ENCODE results near the gene RRP1B. TPM values are rescaled to one million over a fixed set of nuclear protein-coding genes. Genes with fewer than 3 reads are reported as not detected.

Gene RRP1B
- total and polyA plus RNA-seq, 2 donors (not counting 1 experiment from before 2014, with no cell fraction given), result 11.7 to 20.3 TPM

- no peaks in the 10 kb centered on the region for H3K27me3 ChIP-seq (ENCODE audit: control insufficient read depth, insufficient read depth, low read length)
- H3K36me3 ChIP-seq (ENCODE audit: control insufficient read depth, insufficient read depth, low read length), result peaks cover 23% of the 10 kb centered on the region
- no peak for TF ChIP-seq CTCF (conservative IDR thresholded peaks at IDR 0.05 in 1 of 2, IDR thresholded peaks at IDR 0.05 in 1 of 2; ENCODE audit: low read depth in 1 of 2, low read length in 2 of 2)
- no peak for TF ChIP-seq EZH2 (IDR thresholded peaks at IDR 0.05; ENCODE audit: low read length, missing control alignments)
- H2AFZ ChIP-seq (ENCODE audit: low read length), result no peak overlapping the region
- no peaks in the 10 kb centered on the region for H3K4me1 ChIP-seq (ENCODE audit: control insufficient read depth, extremely low read depth, insufficient read depth, low read length)
- H3K4me2 ChIP-seq (ENCODE audit: extremely low read depth, insufficient read depth, low read length), result no peak overlapping the region
- no peak overlapping the region for H3K9ac ChIP-seq (ENCODE audit: insufficient read depth, low read length)
- no peaks in the 10 kb centered on the region for H4K20me1 ChIP-seq (ENCODE audit: control insufficient read depth, extremely low read depth, insufficient read depth, low read length)
- DNase-seq (ENCODE audit: low read depth in 2 of 2), result no peak
- H3K79me2 ChIP-seq (ENCODE audit: control insufficient read depth, insufficient read depth, low read length), result no peaks in the 10 kb centered on the region
- no peak overlapping the region for H3K4me3 ChIP-seq (replicated peaks in 1 of 4; ENCODE audit: control extremely low read depth in 1 of 4, insufficient read depth in 1 of 4, low read depth in 3 of 4, low read length in 4 of 4)
- no peaks in the 10 kb centered on the region for H3K9me3 ChIP-seq (ENCODE audit: control insufficient read depth, insufficient read depth, low read depth, low read length)
- no peak overlapping the region for H3K27ac ChIP-seq (ENCODE audit: insufficient read depth, low read length)
Observed at GRCh38 chr21:43687566-43688399, 28.4 kb downstream of the RRP1B start.

DNA sequence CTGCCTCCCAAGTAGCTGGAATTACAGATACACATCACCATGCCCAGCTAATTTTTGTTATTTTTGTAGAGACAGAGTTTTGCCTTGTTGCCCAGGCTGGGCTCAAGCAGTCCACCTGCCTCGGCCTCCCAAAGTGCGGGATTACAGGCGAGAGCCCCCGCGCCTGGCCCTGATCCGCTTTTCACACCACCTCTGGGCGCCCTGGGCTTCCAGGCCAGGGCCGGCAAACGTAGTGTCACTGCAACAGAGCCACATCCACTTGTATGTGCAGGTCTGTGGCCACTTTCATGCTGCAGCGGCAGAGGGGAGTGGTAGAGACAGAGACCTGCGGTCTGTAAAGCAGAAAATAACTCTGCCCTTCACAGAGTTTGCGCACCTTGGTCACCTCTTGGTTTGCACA is 29.5 kb downstream of the RRP1B start:
- Histone ChIP-seq H2AFZ (ENCODE audit: low read length) (no peak overlapping the region), H3K9me3 (ENCODE audit: control insufficient read depth, insufficient read depth, low read depth, low read length) (no peaks in the 10 kb centered on the region), H3K4me3 (replicated peaks in 1 of 4; ENCODE audit: control extremely low read depth in 1 of 4, insufficient read depth in 1 of 4, low read depth in 3 of 4, low read length in 4 of 4) (no peak overlapping the region), H3K27ac (ENCODE audit: insufficient read depth, low read length) (no peak overlapping the region), H4K20me1 (ENCODE audit: control insufficient read depth, extremely low read depth, insufficient read depth, low read length) (no peaks in the 10 kb centered on the region), H3K79me2 (ENCODE audit: control insufficient read depth, insufficient read depth, low read length) (no peaks in the 10 kb centered on the region), H3K9ac (ENCODE audit: insufficient read depth, low read length) (no peak overlapping the region), H3K4me1 (ENCODE audit: control insufficient read depth, extremely low read depth, insufficient read depth, low read length) (no peaks in the 10 kb centered on the region), H3K36me3 (ENCODE audit: control insufficient read depth, insufficient read depth, low read length) (peaks cover 23% of the 10 kb centered on the region), H3K4me2 (ENCODE audit: extremely low read depth, insufficient read depth, low read length) (no peak overlapping the region), H3K27me3 (ENCODE audit: control insufficient read depth, insufficient read depth, low read length) (no peaks in the 10 kb centered on the region)
- TF ChIP-seq EZH2 (IDR thresholded peaks at IDR 0.05; ENCODE audit: low read length, missing control alignments) (no peak), CTCF (conservative IDR thresholded peaks at IDR 0.05 in 1 of 2, IDR thresholded peaks at IDR 0.05 in 1 of 2; ENCODE audit: low read depth in 1 of 2, low read length in 2 of 2) (no peak)
- no peak for DNase-seq (ENCODE audit: low read depth in 2 of 2)

- no peak overlapping the region for H2AFZ ChIP-seq (ENCODE audit: low read length)
- H3K27me3 ChIP-seq (ENCODE audit: control insufficient read depth, insufficient read depth, low read length), result no peaks in the 10 kb centered on the region
- no peaks in the 10 kb centered on the region for H4K20me1 ChIP-seq (ENCODE audit: control insufficient read depth, extremely low read depth, insufficient read depth, low read length)
- no peak overlapping the region for H3K27ac ChIP-seq (ENCODE audit: insufficient read depth, low read length)
- H3K9me3 ChIP-seq (ENCODE audit: control insufficient read depth, insufficient read depth, low read depth, low read length), result no peaks in the 10 kb centered on the region
- no peak overlapping the region for H3K4me2 ChIP-seq (ENCODE audit: extremely low read depth, insufficient read depth, low read length)
- no peaks in the 10 kb centered on the region for H3K79me2 ChIP-seq (ENCODE audit: control insufficient read depth, insufficient read depth, low read length)
- DNase-seq (ENCODE audit: low read depth in 2 of 2), result no peak
- no peak overlapping the region for H3K9ac ChIP-seq (ENCODE audit: insufficient read depth, low read length)
- H3K4me3 ChIP-seq (replicated peaks in 1 of 4; ENCODE audit: control extremely low read depth in 1 of 4, insufficient read depth in 1 of 4, low read depth in 3 of 4, low read length in 4 of 4), result no peak overlapping the region
- H3K4me1 ChIP-seq (ENCODE audit: control insufficient read depth, extremely low read depth, insufficient read depth, low read length), result no peaks in the 10 kb centered on the region
- H3K36me3 ChIP-seq (ENCODE audit: control insufficient read depth, insufficient read depth, low read length), result peaks cover 24% of the 10 kb centered on the region
- TF ChIP-seq CTCF (conservative IDR thresholded peaks at IDR 0.05 in 1 of 2, IDR thresholded peaks at IDR 0.05 in 1 of 2; ENCODE audit: low read depth in 1 of 2, low read length in 2 of 2) (no peak), EZH2 (IDR thresholded peaks at IDR 0.05; ENCODE audit: low read length, missing control alignments) (no peak)
Observed at GRCh38 chr21:43689556-43690337, 30.4 kb downstream of the RRP1B start.
